Measurements from ENCODE around the gene PRKCZ.
"Not testable (repeated sequence)": the region's sequence is repeated elsewhere in the genome, so short reads cannot be mapped to it uniquely, and the experiment has no call there.

The PRKCZ gene

DNA sequence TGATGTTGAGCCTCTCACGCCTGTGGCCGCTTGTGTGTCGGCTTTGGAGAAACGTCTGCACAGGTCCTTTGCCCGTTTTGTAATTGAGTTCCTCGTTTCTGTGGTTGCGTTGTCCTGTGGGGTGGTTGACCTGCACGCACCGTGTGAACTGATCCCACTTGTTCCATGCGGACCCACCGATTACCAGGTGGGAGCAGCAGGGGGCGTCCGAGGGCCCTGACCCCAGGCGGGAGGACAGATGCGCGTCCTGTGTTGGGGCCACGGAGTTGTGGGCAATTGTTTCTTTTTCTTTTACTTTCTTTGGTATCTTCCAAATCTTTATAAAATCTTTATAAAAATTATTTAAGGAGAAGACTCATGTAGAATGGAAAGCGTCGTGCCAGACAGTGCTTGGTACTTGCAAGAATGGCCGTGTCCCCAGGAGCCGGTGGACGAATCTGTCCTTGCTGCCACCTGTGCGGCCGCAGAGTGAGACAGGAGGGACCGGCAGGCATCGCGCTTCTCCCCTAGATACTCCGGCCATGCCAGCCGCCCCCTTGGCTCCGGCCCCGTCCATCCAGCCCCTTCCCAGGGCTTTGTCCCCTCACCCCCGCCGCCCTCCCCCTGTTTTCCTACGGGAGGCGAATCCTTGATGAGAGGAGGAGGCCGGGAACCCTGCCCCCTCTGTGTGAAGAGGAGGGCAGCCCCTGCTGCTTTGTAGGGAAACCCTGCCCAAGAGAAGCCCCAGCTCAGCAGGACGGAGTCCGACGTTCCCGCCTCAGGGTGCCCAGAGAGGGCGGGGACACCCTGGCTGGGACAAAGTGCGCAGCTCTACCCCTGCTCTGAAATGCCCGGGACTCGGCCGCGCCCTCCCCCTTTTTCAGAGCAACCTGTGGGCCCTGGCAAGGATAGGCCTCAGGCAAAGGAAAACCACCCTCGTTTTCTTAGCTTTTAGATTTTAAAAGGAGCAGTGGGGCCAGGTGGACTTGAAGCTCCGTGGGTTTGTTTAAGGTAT lies 41.7 kb downstream of the PRKCZ start:
- H3K36me3 ChIP-seq (ENCODE audit: control insufficient read depth in 2 of 2, insufficient read depth in 2 of 2, low read length in 2 of 2), result peaks cover 3 to 4% of the 10 kb centered on the region in 2 donors
- peak overlapping the region in 1 of 2 donors; percentile 31 for H3K27ac ChIP-seq (ENCODE audit: low read depth in 2 of 2, low read length in 2 of 2)

DNA sequence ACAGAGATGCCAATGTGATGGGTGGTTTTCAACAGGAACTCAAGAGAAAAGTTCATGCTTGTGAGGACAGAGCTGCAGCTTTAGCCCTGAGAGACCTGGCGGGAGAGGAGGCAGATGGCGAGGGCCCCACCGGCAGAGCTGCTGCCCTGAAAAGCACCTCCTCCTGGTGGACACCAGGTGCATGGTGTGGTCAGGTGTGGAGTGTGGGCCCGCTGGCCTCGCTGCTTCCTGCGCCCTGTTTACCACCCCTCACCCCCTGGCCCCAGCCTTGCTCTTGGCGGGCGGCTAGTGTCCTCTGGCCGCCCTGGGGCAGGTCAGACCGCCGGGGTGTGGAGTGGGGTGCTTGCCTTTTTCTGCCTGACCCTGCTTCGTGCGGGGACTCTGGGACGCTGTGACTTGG lies 42.8 kb downstream of the PRKCZ start:
- Histone ChIP-seq H3K4me3 (ENCODE audit: low read length in 2 of 2) (no peak overlapping the region), H3K27ac (ENCODE audit: low read depth in 2 of 2, low read length in 2 of 2) (no peak overlapping the region), H3K36me3 (ENCODE audit: control insufficient read depth in 2 of 2, insufficient read depth in 2 of 2, low read length in 2 of 2) (peaks cover 3 to 4% of the 10 kb centered on the region in 2 donors), H3K4me1 (ENCODE audit: control insufficient read depth in 2 of 2, insufficient read depth in 2 of 2, low read length in 2 of 2) (peaks cover 5 to 12% of the 10 kb centered on the region in 2 donors), H3K9me3 (ENCODE audit: control insufficient read depth in 2 of 2, low read length in 2 of 2) (no peaks in the 10 kb centered on the region), H3K27me3 (ENCODE audit: control insufficient read depth in 2 of 2, insufficient read depth in 2 of 2, low read length in 2 of 2) (no peaks in the 10 kb centered on the region), H3K9ac (ENCODE audit: low read depth in 1 of 2, low read length in 2 of 2) (no peak overlapping the region)

More for the DNA sequence above, 41.7 kb downstream of the PRKCZ start:
- peaks cover 5 to 12% of the 10 kb centered on the region in 2 donors for H3K4me1 ChIP-seq (ENCODE audit: control insufficient read depth in 2 of 2, insufficient read depth in 2 of 2, low read length in 2 of 2)
- no peaks in the 10 kb centered on the region for H3K27me3 ChIP-seq (ENCODE audit: control insufficient read depth in 2 of 2, insufficient read depth in 2 of 2, low read length in 2 of 2)
- H3K9me3 ChIP-seq (ENCODE audit: control insufficient read depth in 2 of 2, low read length in 2 of 2), result no peaks in the 10 kb centered on the region
- H3K9ac ChIP-seq (ENCODE audit: low read depth in 1 of 2, low read length in 2 of 2), result no peak overlapping the region
- H3K4me3 ChIP-seq (ENCODE audit: low read length in 2 of 2), result no peak overlapping the region

DNA sequence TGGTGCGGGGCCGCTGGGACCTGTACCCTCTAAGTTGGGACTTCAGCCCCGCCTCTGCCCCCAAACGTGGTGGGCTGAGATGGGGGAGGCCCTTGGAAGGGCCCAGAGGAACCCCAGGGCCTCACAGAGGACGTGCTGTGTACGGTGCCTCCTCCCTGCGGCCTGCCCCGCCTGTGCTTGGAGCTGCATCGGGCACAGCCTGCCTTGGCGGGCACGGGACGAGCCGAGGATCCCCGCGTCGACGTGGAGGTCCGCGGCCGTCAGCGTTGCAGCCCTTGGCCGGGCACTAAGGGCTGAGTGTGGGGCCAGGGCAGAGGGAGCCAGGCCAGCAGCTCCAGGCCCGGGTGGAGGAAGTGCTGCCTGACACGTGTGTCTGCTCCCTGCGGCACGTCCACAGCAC lies 43.4 kb downstream of the PRKCZ start:
- Histone ChIP-seq H3K27me3 (ENCODE audit: control insufficient read depth in 2 of 2, insufficient read depth in 2 of 2, low read length in 2 of 2) (no peaks in the 10 kb centered on the region), H3K4me3 (ENCODE audit: low read length in 2 of 2) (no peak overlapping the region), H3K27ac (ENCODE audit: low read depth in 2 of 2, low read length in 2 of 2) (no peak overlapping the region), H3K4me1 (ENCODE audit: control insufficient read depth in 2 of 2, insufficient read depth in 2 of 2, low read length in 2 of 2) (peaks cover 5 to 12% of the 10 kb centered on the region in 2 donors), H3K9ac (ENCODE audit: low read depth in 1 of 2, low read length in 2 of 2) (no peak overlapping the region), H3K9me3 (ENCODE audit: control insufficient read depth in 2 of 2, low read length in 2 of 2) (no peaks in the 10 kb centered on the region), H3K36me3 (ENCODE audit: control insufficient read depth in 2 of 2, insufficient read depth in 2 of 2, low read length in 2 of 2) (peaks cover 3 to 4% of the 10 kb centered on the region in 2 donors)

DNA sequence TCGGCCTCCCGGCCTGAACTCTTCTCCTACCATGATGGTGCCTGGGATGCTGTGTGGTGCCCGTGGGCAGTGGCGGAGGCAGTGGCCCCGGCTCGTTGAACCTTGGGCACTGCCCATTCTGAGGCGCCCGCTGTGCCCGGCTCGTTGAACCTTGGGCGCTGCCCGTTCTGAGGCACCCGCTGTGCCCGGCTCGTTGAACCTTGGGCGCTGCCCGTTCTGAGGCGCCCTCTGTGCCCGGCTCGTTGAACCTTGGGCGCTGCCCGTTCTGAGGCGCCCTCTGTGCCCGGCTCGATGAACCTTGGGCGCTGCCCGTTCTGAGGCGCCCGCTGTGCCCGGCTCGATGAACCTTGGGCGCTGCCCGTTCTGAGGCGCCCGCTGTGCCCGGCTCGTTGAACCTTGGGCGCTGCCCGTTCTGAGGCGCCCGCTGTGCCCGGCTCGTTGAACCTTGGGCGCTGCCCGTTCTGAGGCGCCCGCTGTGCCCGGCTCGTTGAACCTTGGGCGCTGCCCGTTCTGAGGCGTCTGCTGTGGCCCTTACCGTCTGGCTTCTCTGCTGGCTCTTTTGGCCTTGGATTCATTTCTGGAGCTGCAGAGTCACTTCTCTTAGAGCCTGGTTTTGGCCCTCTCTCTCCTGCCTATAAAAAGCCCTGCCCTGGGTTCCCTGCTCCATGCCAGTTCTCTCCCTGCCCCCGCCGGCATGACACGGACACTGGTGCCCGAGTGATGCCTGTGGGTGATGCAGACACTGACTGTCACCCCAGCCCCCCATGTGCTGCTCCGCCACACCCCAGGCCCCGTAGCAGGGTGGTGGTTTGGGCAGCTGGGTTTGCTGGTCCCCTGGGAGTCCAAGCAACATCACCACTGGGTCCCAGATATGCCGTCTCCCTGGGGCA lies 44.3 kb downstream of the PRKCZ start:
- H3K9ac ChIP-seq (ENCODE audit: low read depth in 1 of 2, low read length in 2 of 2); H3K27ac ChIP-seq (ENCODE audit: low read depth in 2 of 2, low read length in 2 of 2): not testable (repeated sequence)

DNA sequence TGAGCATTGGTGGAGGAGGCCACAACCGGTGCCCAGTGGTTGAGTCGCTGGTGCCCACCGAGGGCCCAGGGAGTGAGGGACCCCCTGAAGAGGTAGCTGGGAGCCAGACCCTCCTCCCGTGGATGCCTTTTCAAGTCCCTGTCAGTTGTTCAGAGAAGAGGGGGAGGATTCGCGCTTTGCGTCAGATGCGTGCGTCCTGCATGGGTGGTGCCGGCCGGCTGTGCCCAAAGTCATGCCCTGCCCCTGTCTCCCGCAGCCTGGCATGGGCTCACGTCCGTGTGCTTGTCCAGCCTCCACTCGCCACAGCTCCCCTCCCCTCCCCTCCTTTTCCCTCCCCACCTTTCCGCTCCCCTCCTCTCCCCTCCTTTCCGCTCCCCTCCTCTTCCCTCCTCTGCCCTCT lies 45.2 kb downstream of the PRKCZ start:
- Histone ChIP-seq H3K4me3 (ENCODE audit: low read length in 2 of 2) (no peak overlapping the region), H3K27ac (ENCODE audit: low read depth in 2 of 2, low read length in 2 of 2) (no peak overlapping the region), H3K9ac (ENCODE audit: low read depth in 1 of 2, low read length in 2 of 2) (no peak overlapping the region), H3K9me3 (ENCODE audit: control insufficient read depth in 2 of 2, low read length in 2 of 2) (no peaks in the 10 kb centered on the region), H3K4me1 (ENCODE audit: control insufficient read depth in 2 of 2, insufficient read depth in 2 of 2, low read length in 2 of 2) (peaks cover 5 to 12% of the 10 kb centered on the region in 2 donors), H3K27me3 (ENCODE audit: control insufficient read depth in 2 of 2, insufficient read depth in 2 of 2, low read length in 2 of 2) (no peaks in the 10 kb centered on the region), H3K36me3 (ENCODE audit: control insufficient read depth in 2 of 2, insufficient read depth in 2 of 2, low read length in 2 of 2) (peaks cover 0 to 3% of the 10 kb centered on the region in 2 donors)

More for the DNA sequence above, 44.3 kb downstream of the PRKCZ start:
- H3K4me3 ChIP-seq (ENCODE audit: low read length in 2 of 2); H3K9me3 ChIP-seq (ENCODE audit: control insufficient read depth in 2 of 2, low read length in 2 of 2); H3K36me3 ChIP-seq (ENCODE audit: control insufficient read depth in 2 of 2, insufficient read depth in 2 of 2, low read length in 2 of 2); H3K27me3 ChIP-seq (ENCODE audit: control insufficient read depth in 2 of 2, insufficient read depth in 2 of 2, low read length in 2 of 2): not testable (repeated sequence)
- peaks cover 5 to 12% of the 10 kb centered on the region in 2 donors for H3K4me1 ChIP-seq (ENCODE audit: control insufficient read depth in 2 of 2, insufficient read depth in 2 of 2, low read length in 2 of 2)

DNA sequence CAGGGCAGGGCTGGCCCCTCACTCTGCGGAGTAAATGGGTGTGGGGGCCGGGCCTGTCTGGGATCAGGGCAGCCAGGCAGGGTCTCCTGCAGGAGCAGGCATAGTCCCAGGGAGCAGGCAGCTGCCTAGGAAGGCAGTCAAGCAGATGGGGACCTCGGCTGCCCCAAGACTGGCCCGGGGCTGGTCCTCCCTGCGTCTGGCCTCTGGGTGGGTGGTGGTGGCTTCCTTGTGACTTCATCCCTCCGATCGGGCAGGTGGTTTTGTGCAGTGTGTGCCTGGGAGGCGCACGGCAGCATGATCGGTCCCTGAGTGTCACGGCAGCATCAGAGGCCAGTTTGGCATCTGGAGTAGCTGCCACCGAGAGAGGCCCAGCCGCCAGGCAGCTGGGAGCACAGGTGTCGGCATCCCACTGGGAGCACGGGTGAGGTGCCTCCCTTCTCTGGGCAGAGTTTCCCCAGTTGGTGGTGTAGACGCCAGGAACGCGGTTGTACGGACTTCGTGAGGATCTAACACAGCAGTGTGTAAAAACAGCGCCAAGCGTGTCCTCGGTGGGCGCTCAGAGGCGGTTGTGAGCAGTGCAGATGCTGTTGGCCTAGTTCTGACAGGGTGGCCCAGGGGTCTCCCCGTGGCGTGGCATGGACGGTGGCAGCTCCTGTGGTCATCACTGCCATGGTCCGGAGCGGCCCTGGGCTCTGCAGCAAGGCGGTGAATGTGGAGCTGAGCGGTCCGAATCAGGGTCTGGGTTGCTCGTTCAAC lies 45.9 kb downstream of the PRKCZ start:
- H3K27me3 ChIP-seq (ENCODE audit: control insufficient read depth in 2 of 2, insufficient read depth in 2 of 2, low read length in 2 of 2), result no peaks in the 10 kb centered on the region

DNA sequence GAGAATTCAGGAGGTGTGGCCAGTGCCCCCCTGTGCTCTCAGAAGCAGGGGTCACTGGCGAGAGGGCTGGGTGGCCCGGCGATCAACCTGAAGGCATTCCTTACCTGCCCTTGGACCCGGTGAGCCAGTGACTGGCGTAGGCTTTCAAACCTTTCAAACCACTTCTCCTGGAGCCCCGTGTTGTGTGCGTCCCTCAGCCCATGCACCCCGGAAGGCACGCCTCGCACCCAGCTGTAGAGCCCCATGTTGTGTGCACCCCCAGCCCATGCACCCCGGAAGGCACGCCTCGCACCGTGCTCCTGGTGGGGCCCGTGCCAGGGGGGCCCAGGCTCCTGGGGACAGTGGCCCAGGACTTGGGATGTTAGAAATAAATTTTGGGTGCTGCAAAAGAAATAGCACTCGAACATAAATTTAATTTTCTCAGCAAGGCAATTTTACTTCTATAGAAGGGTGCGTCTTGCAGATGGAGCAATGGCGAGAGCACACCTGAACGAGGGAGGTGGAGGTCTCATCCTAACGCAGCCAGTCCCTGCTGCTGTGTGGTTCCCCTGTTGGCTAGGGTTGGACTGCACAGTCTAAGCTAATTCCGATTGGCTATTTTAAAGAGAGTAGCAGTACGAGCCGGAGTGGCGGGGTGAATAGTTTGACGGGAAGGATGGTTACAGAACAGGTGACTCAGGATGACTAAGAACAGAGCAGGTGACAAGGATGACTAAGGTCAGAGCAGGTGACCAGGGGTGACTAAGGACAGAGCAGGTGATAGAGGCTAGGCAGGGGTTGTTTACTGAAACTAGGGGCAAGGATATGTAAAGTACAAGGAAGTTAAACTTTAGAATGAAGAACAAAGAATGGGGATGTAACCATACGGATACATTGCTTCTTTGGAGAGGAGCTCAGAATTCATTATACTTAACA lies 47.4 kb downstream of the PRKCZ start:
- Histone ChIP-seq H3K4me3 (ENCODE audit: low read length in 2 of 2) (no peak overlapping the region), H3K9ac (ENCODE audit: low read depth in 1 of 2, low read length in 2 of 2) (no peak overlapping the region), H3K36me3 (ENCODE audit: control insufficient read depth in 2 of 2, insufficient read depth in 2 of 2, low read length in 2 of 2) (peaks cover 0 to 3% of the 10 kb centered on the region in 2 donors), H3K4me1 (ENCODE audit: control insufficient read depth in 2 of 2, insufficient read depth in 2 of 2, low read length in 2 of 2) (peaks cover 3% of the 10 kb centered on the region in 2 donors), H3K9me3 (ENCODE audit: control insufficient read depth in 2 of 2, low read length in 2 of 2) (no peaks in the 10 kb centered on the region), H3K27me3 (ENCODE audit: control insufficient read depth in 2 of 2, insufficient read depth in 2 of 2, low read length in 2 of 2) (no peaks in the 10 kb centered on the region), H3K27ac (ENCODE audit: low read depth in 2 of 2, low read length in 2 of 2) (peak overlapping the region; percentile 40 to 66)

More for the DNA sequence above, 45.9 kb downstream of the PRKCZ start:
- no peak overlapping the region for H3K4me3 ChIP-seq (ENCODE audit: low read length in 2 of 2)
- no peak overlapping the region for H3K9ac ChIP-seq (ENCODE audit: low read depth in 1 of 2, low read length in 2 of 2)
- H3K4me1 ChIP-seq (ENCODE audit: control insufficient read depth in 2 of 2, insufficient read depth in 2 of 2, low read length in 2 of 2), result peaks cover 5 to 12% of the 10 kb centered on the region in 2 donors
- no peak overlapping the region for H3K27ac ChIP-seq (ENCODE audit: low read depth in 2 of 2, low read length in 2 of 2)
- H3K9me3 ChIP-seq (ENCODE audit: control insufficient read depth in 2 of 2, low read length in 2 of 2), result no peaks in the 10 kb centered on the region
- peaks cover 0 to 3% of the 10 kb centered on the region in 2 donors for H3K36me3 ChIP-seq (ENCODE audit: control insufficient read depth in 2 of 2, insufficient read depth in 2 of 2, low read length in 2 of 2)

DNA sequence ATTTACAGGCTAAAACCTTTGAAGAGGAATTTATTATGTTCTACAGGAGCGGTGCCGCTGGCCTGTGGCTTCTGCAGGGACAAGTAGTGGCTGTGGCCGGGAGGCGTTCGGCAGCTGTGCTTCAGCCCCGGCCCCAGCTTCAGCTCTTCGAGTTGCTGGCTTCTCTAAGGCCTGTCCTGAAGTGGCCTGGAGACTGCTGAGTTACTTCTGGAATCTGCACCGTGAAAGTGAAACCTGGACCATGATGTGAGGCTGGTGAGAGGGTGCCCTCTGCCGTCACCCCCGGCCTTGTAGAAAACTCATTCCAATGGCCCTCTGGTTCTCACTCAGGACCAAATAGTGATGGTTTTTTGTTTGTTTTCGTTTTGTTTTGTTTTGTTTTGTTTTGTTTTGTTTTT lies 48.1 kb downstream of the PRKCZ start:
- Histone ChIP-seq H3K4me3 (ENCODE audit: low read length in 2 of 2) (no peak overlapping the region), H3K36me3 (ENCODE audit: control insufficient read depth in 2 of 2, insufficient read depth in 2 of 2, low read length in 2 of 2) (peaks cover 0 to 3% of the 10 kb centered on the region in 2 donors), H3K4me1 (ENCODE audit: control insufficient read depth in 2 of 2, insufficient read depth in 2 of 2, low read length in 2 of 2) (no peaks in the 10 kb centered on the region), H3K27me3 (ENCODE audit: control insufficient read depth in 2 of 2, insufficient read depth in 2 of 2, low read length in 2 of 2) (no peaks in the 10 kb centered on the region), H3K9ac (ENCODE audit: low read depth in 1 of 2, low read length in 2 of 2) (no peak overlapping the region), H3K9me3 (ENCODE audit: control insufficient read depth in 2 of 2, low read length in 2 of 2) (no peaks in the 10 kb centered on the region), H3K27ac (ENCODE audit: low read depth in 2 of 2, low read length in 2 of 2) (peak overlapping the region; percentile 40 to 66)

Data from mucosa of rectum (tissue), 2 donors.